Measurements from ENCODE around the gene TCAF2.
"Not testable (repeated sequence)": the region's sequence is repeated elsewhere in the genome, so short reads cannot be mapped to it uniquely, and the experiment has no call there.

DNA sequence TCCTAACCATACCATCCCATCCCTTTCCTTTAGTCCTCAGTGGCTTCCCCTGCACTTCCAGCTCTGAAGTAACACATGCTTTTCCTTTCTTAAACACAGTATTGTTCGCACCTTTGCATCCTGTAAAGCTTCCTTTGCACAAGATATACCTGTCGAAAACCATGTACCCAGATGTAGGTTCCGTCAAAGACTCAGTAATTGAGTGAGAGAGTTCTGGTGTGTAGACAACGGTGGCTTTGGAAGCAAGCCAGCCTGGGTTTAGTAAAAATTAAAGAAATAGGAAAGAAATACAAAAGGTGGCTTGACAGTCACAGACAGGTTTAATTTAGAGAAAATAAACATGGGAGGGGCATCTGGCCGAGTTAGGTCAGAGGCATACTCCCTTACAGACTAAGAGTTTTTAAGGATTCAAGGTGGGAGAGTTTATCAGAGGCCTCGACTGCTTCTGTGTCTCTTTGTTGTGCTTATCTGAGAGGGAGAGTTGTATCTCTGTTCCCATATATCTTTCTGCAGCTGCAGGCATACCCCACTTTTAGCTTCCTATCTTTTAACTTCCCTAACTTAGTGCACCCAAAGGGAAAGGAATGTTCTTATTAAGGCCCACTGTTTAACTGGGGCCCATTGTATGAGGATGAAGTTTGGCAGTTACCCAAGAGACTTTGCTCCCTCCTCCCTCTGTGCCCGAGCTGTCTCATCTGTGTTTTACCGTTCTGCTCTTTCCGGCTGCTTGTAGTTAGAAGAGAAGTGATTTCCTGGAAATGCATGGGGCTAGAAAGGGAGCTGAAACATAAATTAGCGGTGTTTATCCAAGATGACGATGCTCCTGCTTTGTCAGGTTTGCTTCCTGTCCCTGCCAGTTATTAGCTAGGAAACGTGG, 14.8 kb downstream of the TCAF2 start:
- TF ChIP-seq POLR2A (IDR thresholded peaks at IDR 0.05; ENCODE audit: low read length); GATA1 (IDR thresholded peaks at IDR 0.05; ENCODE audit: low read depth, low read length): not testable (repeated sequence)
